ENCODE measurements around the gene WDR1.

WDR1 gene

GRCh38 chr4:10053635-10054453 is 62.8 kb downstream of the WDR1 start:
- no peaks in the 10 kb centered on the region for H3K4me1 ChIP-seq (ENCODE audit: control insufficient read depth in 1 of 2, insufficient read depth in 2 of 2, low read length in 2 of 2)
- no peaks in the 10 kb centered on the region for H3K9me3 ChIP-seq (ENCODE audit: control insufficient read depth in 1 of 2, low read length in 2 of 2)
- no peaks in the 10 kb centered on the region for H3K27me3 ChIP-seq (ENCODE audit: control insufficient read depth in 1 of 2, insufficient read depth in 2 of 2, low read length in 2 of 2)
- H3K27ac ChIP-seq (ENCODE audit: low read depth, low read length), result no peak overlapping the region
- H3K4me3 ChIP-seq (ENCODE audit: low read depth in 1 of 2, low read length in 2 of 2), result no peak overlapping the region
- no peaks in the 10 kb centered on the region for H3K36me3 ChIP-seq (ENCODE audit: control insufficient read depth in 1 of 2, insufficient read depth in 2 of 2, low read length in 2 of 2)
- H3K9ac ChIP-seq (ENCODE audit: low read depth in 1 of 2, low read length in 2 of 2), result no peak overlapping the region

GRCh38 chr4:10051517-10052135 is 65.0 kb downstream of the WDR1 start:
- H3K27ac ChIP-seq (ENCODE audit: low read depth, low read length), result no peak overlapping the region

DNA sequence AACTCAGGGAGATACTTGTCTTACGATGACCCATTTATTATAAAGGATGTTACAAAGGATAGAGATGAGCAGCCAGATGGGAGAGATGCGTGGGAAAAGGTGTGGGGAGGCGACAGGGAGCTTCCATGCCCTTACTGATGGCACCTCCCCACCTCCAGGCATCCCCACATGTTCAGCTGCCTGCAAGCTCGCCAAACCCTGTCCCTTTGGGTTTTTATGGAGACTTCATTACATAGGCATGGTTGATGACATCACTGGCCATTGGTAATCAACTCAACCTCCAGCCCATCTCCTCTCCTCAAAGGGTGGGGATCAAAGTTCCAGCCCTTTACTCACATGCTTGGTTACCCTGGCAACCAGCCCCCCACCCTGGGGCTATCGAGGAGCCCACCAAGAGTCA is 65.9 kb downstream of the WDR1 start:
- Histone ChIP-seq H3K9me3 (ENCODE audit: control insufficient read depth in 1 of 2, low read length in 2 of 2) (no peaks in the 10 kb centered on the region), H3K27me3 (ENCODE audit: control insufficient read depth in 1 of 2, insufficient read depth in 2 of 2, low read length in 2 of 2) (no peaks in the 10 kb centered on the region), H3K36me3 (ENCODE audit: control insufficient read depth in 1 of 2, insufficient read depth in 2 of 2, low read length in 2 of 2) (no peaks in the 10 kb centered on the region), H3K9ac (ENCODE audit: low read depth in 1 of 2, low read length in 2 of 2) (no peak overlapping the region), H3K4me3 (ENCODE audit: low read depth in 1 of 2, low read length in 2 of 2) (no peak overlapping the region), H3K4me1 (ENCODE audit: control insufficient read depth in 1 of 2, insufficient read depth in 2 of 2, low read length in 2 of 2) (peaks cover 0 to 4% of the 10 kb centered on the region in 2 donors), H3K27ac (ENCODE audit: low read depth, low read length) (no peak overlapping the region)

More at GRCh38 chr4:10051517-10052135, 65.0 kb downstream of the WDR1 start:
- Histone ChIP-seq H3K4me1 (ENCODE audit: control insufficient read depth in 1 of 2, insufficient read depth in 2 of 2, low read length in 2 of 2) (peaks cover 0 to 4% of the 10 kb centered on the region in 2 donors), H3K27me3 (ENCODE audit: control insufficient read depth in 1 of 2, insufficient read depth in 2 of 2, low read length in 2 of 2) (no peaks in the 10 kb centered on the region), H3K4me3 (ENCODE audit: low read depth in 1 of 2, low read length in 2 of 2) (no peak overlapping the region), H3K9ac (ENCODE audit: low read depth in 1 of 2, low read length in 2 of 2) (no peak overlapping the region), H3K9me3 (ENCODE audit: control insufficient read depth in 1 of 2, low read length in 2 of 2) (no peaks in the 10 kb centered on the region), H3K36me3 (ENCODE audit: control insufficient read depth in 1 of 2, insufficient read depth in 2 of 2, low read length in 2 of 2) (no peaks in the 10 kb centered on the region)

GRCh38 chr4:10050261-10050661 is 66.3 kb downstream of the WDR1 start:
- H3K27ac ChIP-seq (ENCODE audit: low read depth, low read length), result no peak overlapping the region
- no peak overlapping the region for H3K4me3 ChIP-seq (ENCODE audit: low read depth in 1 of 2, low read length in 2 of 2)
- no peaks in the 10 kb centered on the region for H3K27me3 ChIP-seq (ENCODE audit: control insufficient read depth in 1 of 2, insufficient read depth in 2 of 2, low read length in 2 of 2)
- no peaks in the 10 kb centered on the region for H3K36me3 ChIP-seq (ENCODE audit: control insufficient read depth in 1 of 2, insufficient read depth in 2 of 2, low read length in 2 of 2)
- H3K4me1 ChIP-seq (ENCODE audit: control insufficient read depth in 1 of 2, insufficient read depth in 2 of 2, low read length in 2 of 2), result peaks cover 0 to 4% of the 10 kb centered on the region in 2 donors
- H3K9me3 ChIP-seq (ENCODE audit: control insufficient read depth in 1 of 2, low read length in 2 of 2), result no peaks in the 10 kb centered on the region
- H3K9ac ChIP-seq (ENCODE audit: low read depth in 1 of 2, low read length in 2 of 2), result no peak overlapping the region

- Histone ChIP-seq H3K9ac (ENCODE audit: low read depth in 1 of 2, low read length in 2 of 2) (no peak overlapping the region), H3K4me3 (ENCODE audit: low read depth in 1 of 2, low read length in 2 of 2) (no peak overlapping the region), H3K27ac (ENCODE audit: low read depth, low read length) (no peak overlapping the region), H3K27me3 (ENCODE audit: control insufficient read depth in 1 of 2, insufficient read depth in 2 of 2, low read length in 2 of 2) (no peaks in the 10 kb centered on the region), H3K9me3 (ENCODE audit: control insufficient read depth in 1 of 2, low read length in 2 of 2) (no peaks in the 10 kb centered on the region), H3K36me3 (ENCODE audit: control insufficient read depth in 1 of 2, insufficient read depth in 2 of 2, low read length in 2 of 2) (no peaks in the 10 kb centered on the region), H3K4me1 (ENCODE audit: control insufficient read depth in 1 of 2, insufficient read depth in 2 of 2, low read length in 2 of 2) (peaks cover 0 to 4% of the 10 kb centered on the region in 2 donors)
These were observed 67.5 kb downstream of the WDR1 start for GRCh38 chr4:10048941-10049697.

- Histone ChIP-seq H3K27me3 (ENCODE audit: control insufficient read depth in 1 of 2, insufficient read depth in 2 of 2, low read length in 2 of 2) (no peaks in the 10 kb centered on the region), H3K4me1 (ENCODE audit: control insufficient read depth in 1 of 2, insufficient read depth in 2 of 2, low read length in 2 of 2) (peaks cover 0 to 4% of the 10 kb centered on the region in 2 donors), H3K9me3 (ENCODE audit: control insufficient read depth in 1 of 2, low read length in 2 of 2) (no peaks in the 10 kb centered on the region), H3K27ac (ENCODE audit: low read depth, low read length) (no peak overlapping the region), H3K36me3 (ENCODE audit: control insufficient read depth in 1 of 2, insufficient read depth in 2 of 2, low read length in 2 of 2) (no peaks in the 10 kb centered on the region), H3K4me3 (ENCODE audit: low read depth in 1 of 2, low read length in 2 of 2) (no peak overlapping the region), H3K9ac (ENCODE audit: low read depth in 1 of 2, low read length in 2 of 2) (no peak overlapping the region)
These were observed 68.6 kb downstream of the WDR1 start for GRCh38 chr4:10047967-10048366.

GRCh38 chr4:10046471-10046870 is 70.1 kb downstream of the WDR1 start:
- Histone ChIP-seq H3K9me3 (ENCODE audit: control insufficient read depth in 1 of 2, low read length in 2 of 2) (peaks cover 0 to 6% of the 10 kb centered on the region in 2 donors), H3K9ac (ENCODE audit: low read depth in 1 of 2, low read length in 2 of 2) (no peak overlapping the region), H3K4me3 (ENCODE audit: low read depth in 1 of 2, low read length in 2 of 2) (no peak overlapping the region), H3K4me1 (ENCODE audit: control insufficient read depth in 1 of 2, insufficient read depth in 2 of 2, low read length in 2 of 2) (peaks cover 0 to 4% of the 10 kb centered on the region in 2 donors), H3K36me3 (ENCODE audit: control insufficient read depth in 1 of 2, insufficient read depth in 2 of 2, low read length in 2 of 2) (no peaks in the 10 kb centered on the region), H3K27me3 (ENCODE audit: control insufficient read depth in 1 of 2, insufficient read depth in 2 of 2, low read length in 2 of 2) (no peaks in the 10 kb centered on the region), H3K27ac (ENCODE audit: low read depth, low read length) (no peak overlapping the region)

GRCh38 chr4:10045481-10045880 is 71.1 kb downstream of the WDR1 start:
- peaks cover 0 to 4% of the 10 kb centered on the region in 2 donors for H3K4me1 ChIP-seq (ENCODE audit: control insufficient read depth in 1 of 2, insufficient read depth in 2 of 2, low read length in 2 of 2)
- H3K4me3 ChIP-seq (ENCODE audit: low read depth in 1 of 2, low read length in 2 of 2), result no peak overlapping the region
- H3K27me3 ChIP-seq (ENCODE audit: control insufficient read depth in 1 of 2, insufficient read depth in 2 of 2, low read length in 2 of 2), result no peaks in the 10 kb centered on the region
- H3K9me3 ChIP-seq (ENCODE audit: control insufficient read depth in 1 of 2, low read length in 2 of 2), result peaks cover 0 to 6% of the 10 kb centered on the region in 2 donors
- H3K27ac ChIP-seq (ENCODE audit: low read depth, low read length), result no peak overlapping the region
- H3K36me3 ChIP-seq (ENCODE audit: control insufficient read depth in 1 of 2, insufficient read depth in 2 of 2, low read length in 2 of 2), result no peaks in the 10 kb centered on the region
- no peak overlapping the region for H3K9ac ChIP-seq (ENCODE audit: low read depth in 1 of 2, low read length in 2 of 2)

DNA sequence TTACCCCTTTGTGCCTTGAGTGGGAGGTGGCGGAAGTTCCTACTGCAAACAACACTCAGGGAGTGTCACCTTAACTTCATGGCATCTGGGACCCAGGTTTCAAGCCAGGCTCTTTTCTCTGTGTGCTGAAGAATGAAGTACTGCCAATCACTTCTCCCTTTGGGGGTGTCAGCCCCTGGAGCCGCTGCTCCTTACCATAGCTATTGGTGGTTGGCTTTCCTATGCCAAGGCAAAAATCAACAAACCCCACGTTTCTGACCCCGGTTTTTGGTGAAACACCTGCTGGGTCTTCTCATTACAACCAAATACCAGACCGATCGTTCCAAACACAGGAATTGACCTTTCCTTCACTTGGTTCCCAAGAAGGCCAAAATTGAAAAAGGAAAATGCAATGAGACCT is 75.6 kb downstream of the WDR1 start:
- Histone ChIP-seq H3K9me3 (ENCODE audit: control insufficient read depth in 1 of 2, low read length in 2 of 2) (peaks cover 0 to 6% of the 10 kb centered on the region in 2 donors), H3K27ac (ENCODE audit: low read depth, low read length) (no peak overlapping the region), H3K36me3 (ENCODE audit: control insufficient read depth in 1 of 2, insufficient read depth in 2 of 2, low read length in 2 of 2) (no peaks in the 10 kb centered on the region), H3K27me3 (ENCODE audit: control insufficient read depth in 1 of 2, insufficient read depth in 2 of 2, low read length in 2 of 2) (no peaks in the 10 kb centered on the region), H3K9ac (ENCODE audit: low read depth in 1 of 2, low read length in 2 of 2) (no peak overlapping the region), H3K4me1 (ENCODE audit: control insufficient read depth in 1 of 2, insufficient read depth in 2 of 2, low read length in 2 of 2) (no peaks in the 10 kb centered on the region), H3K4me3 (ENCODE audit: low read depth in 1 of 2, low read length in 2 of 2) (no peak overlapping the region)
